Measurements from ENCODE around the gene LBX2.

DNA sequence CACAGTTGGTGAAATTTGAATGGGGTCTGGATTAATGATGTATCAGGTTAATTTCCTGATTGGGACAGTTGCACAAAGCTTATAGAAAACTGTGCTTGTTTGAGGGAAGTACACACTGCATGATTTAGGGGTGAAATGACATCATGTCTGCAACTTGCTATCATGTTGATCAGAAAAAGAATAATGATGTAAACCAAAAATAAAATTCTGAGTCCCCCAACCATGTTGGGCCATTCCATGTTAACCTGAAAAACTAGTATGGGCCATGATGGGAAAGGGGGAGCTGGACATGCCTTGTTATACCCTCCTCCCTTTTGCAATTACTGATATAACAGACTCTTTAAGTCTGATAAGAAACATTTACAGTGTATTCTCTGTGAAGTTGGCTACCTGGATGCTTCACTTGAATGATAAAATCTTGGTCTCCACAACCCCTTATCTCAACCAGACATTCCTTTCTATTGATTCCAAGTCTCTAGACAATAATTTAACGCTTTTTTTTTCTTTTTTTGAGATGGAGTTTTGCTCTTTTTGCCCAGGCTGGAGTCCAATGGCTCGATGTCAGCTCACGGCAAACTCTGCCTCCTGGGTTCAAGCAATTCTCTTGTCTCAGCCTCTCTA is 48.7 kb downstream of the LBX2 start:
- TF ChIP-seq REST (IDR thresholded peaks at IDR 0.05; ENCODE audit: insufficient read depth in 1 of 2, low read depth in 2 of 2, low read length in 1 of 2): no peak
- TF ChIP-seq POLR2AphosphoS5 (IDR thresholded peaks at IDR 0.05; ENCODE audit: low read depth, low read length): no peak
- TF ChIP-seq, protein P1, sequence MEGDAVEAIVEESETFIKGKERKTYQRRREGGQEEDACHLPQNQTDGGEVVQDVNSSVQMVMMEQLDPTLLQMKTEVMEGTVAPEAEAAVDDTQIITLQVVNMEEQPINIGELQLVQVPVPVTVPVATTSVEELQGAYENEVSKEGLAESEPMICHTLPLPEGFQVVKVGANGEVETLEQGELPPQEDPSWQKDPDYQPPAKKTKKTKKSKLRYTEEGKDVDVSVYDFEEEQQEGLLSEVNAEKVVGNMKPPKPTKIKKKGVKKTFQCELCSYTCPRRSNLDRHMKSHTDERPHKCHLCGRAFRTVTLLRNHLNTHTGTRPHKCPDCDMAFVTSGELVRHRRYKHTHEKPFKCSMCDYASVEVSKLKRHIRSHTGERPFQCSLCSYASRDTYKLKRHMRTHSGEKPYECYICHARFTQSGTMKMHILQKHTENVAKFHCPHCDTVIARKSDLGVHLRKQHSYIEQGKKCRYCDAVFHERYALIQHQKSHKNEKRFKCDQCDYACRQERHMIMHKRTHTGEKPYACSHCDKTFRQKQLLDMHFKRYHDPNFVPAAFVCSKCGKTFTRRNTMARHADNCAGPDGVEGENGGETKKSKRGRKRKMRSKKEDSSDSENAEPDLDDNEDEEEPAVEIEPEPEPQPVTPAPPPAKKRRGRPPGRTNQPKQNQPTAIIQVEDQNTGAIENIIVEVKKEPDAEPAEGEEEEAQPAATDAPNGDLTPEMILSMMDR (IDR thresholded peaks at IDR 0.05): no peak

All from Panc1 (cell line).